Liver (tissue), 9 donors: ENCODE data around the gene GREB1L. TPM values are rescaled to one million over a fixed set of nuclear protein-coding genes. Genes with fewer than 3 reads are reported as not detected.

Experiments
- DNase-seq: peaks from one replicate; pipeline ENCODE4 v3.0.0-alpha.2; 2017; ENCODE audit warnings: low spot score
- H3K27ac ChIP-seq, 2 donors: one replicate each; pipeline ENCODE4 v1.7.0; 2013; ENCODE audit warnings: inconsistent platforms in 2 of 2, low read length in 2 of 2, control low read depth in 1 of 2, low read depth in 1 of 2, mild to moderate bottlenecking in 1 of 2
- H3K27me3 ChIP-seq, 4 donors: one replicate each; pipeline versions ENCODE4 v1.6.1 to v1.7.0; 2013; ENCODE audit warnings: low read length in 3 of 4, inconsistent platforms in 1 of 4, mild to moderate bottlenecking in 1 of 4, moderate library complexity in 1 of 4; ENCODE audit not compliant: control insufficient read depth in 4 of 4, insufficient read depth in 4 of 4
- H3K36me3 ChIP-seq, 4 donors: one replicate each; pipeline versions ENCODE4 v1.6.1 to v1.7.0; 2013; ENCODE audit warnings: low read length in 3 of 4, mild to moderate bottlenecking in 3 of 4, low read depth in 1 of 4, moderate library complexity in 1 of 4; ENCODE audit not compliant: control insufficient read depth in 4 of 4, insufficient read depth in 3 of 4
- H3K4me1 ChIP-seq, 4 donors: one replicate each; pipeline versions ENCODE4 v1.6.1 to v1.7.0; 2013; ENCODE audit warnings: low read length in 3 of 4, mild to moderate bottlenecking in 3 of 4, moderate library complexity in 1 of 4; ENCODE audit not compliant: control insufficient read depth in 4 of 4, insufficient read depth in 4 of 4
- H3K4me3 ChIP-seq, 3 donors: one replicate each; pipeline versions ENCODE4 v1.6.1 to v1.7.0; 2013; ENCODE audit warnings: low read length in 3 of 3, control low read depth in 1 of 3, low read depth in 1 of 3, mild to moderate bottlenecking in 1 of 3
- H3K9ac ChIP-seq, 2 donors: one replicate each; pipeline ENCODE4 v1.7.0; 2013; ENCODE audit warnings: low read length in 2 of 2, mild to moderate bottlenecking in 2 of 2, moderate library complexity in 2 of 2, control low read depth in 1 of 2, low read depth in 1 of 2
- H3K9me3 ChIP-seq, 4 donors: one replicate each; pipeline versions ENCODE4 v1.6.1 to v1.7.0; 2013; ENCODE audit warnings: low read length in 3 of 4; ENCODE audit not compliant: control insufficient read depth in 4 of 4
- EGR1 ChIP-seq, 2 donors: IDR thresholded peaks; 2 replicates each; pipeline ENCODE4 v1.6.1; 2016 to 2018; ENCODE audit warnings: antibody characterized with exemption in 2 of 2, low read depth in 2 of 2
- FOXA1 ChIP-seq: IDR thresholded peaks from 2 replicates; pipeline ENCODE4 v1.6.1; 2016; ENCODE audit warnings: antibody characterized with exemption
- FOXA2 ChIP-seq: IDR thresholded peaks from 2 replicates; pipeline ENCODE4 v1.6.1; 2016; ENCODE audit warnings: antibody characterized with exemption
- GABPA ChIP-seq, 2 donors: IDR thresholded peaks in 1 of 2; conservative IDR thresholded peaks in 1 of 2; 2 replicates each; pipeline ENCODE4 v1.6.1; 2016; ENCODE audit warnings: antibody characterized with exemption in 2 of 2, mild to moderate bottlenecking in 1 of 2, moderate library complexity in 1 of 2
- HNF4A ChIP-seq, 2 donors: conservative IDR thresholded peaks; 2 replicates each; pipeline ENCODE4 v1.6.1; 2016; ENCODE audit warnings: antibody characterized with exemption in 2 of 2, mild to moderate bottlenecking in 2 of 2
- JUND ChIP-seq, 2 donors: IDR thresholded peaks; 2 replicates each; pipeline ENCODE4 v1.6.1; 2016; ENCODE audit warnings: antibody characterized with exemption in 2 of 2
- NR2F2 ChIP-seq: IDR thresholded peaks from 2 replicates; pipeline ENCODE4 v1.6.1; 2016; ENCODE audit warnings: antibody characterized with exemption
- RAD21 ChIP-seq, 2 donors: IDR thresholded peaks; 2 replicates each; pipeline ENCODE4 v1.6.1; 2016; ENCODE audit warnings: antibody characterized with exemption in 2 of 2, mild to moderate bottlenecking in 2 of 2
- RXRA ChIP-seq, 2 donors: IDR thresholded peaks; 2 replicates each; pipeline ENCODE4 v1.6.1; 2017 to 2018; ENCODE audit warnings: antibody characterized with exemption in 2 of 2, mild to moderate bottlenecking in 1 of 2
- SP1 ChIP-seq: IDR thresholded peaks from 2 replicates; pipeline ENCODE4 v1.6.1; 2018; ENCODE audit warnings: antibody characterized with exemption, mild to moderate bottlenecking
- TAF1 ChIP-seq: conservative IDR thresholded peaks from 2 replicates; pipeline ENCODE4 v1.6.1; 2016; ENCODE audit warnings: antibody characterized with exemption, mild to moderate bottlenecking
- YY1 ChIP-seq: IDR thresholded peaks from 2 replicates; pipeline ENCODE4 v1.6.1; 2016; ENCODE audit warnings: antibody characterized with exemption, mild to moderate bottlenecking
- WGBS: extraction: QIAGEN DNeasy Blood & Tissue Kit; methylation state at CpG from one replicate; pipeline ENCODE4 v1.1.7; 2013; 5-methylcytosine and 5-hydroxymethylcytosine counted together
- polyA plus RNA-seq, 2 donors: library from polyadenylated mRNA; stranded (reverse) in 1 of 2; unstranded in 1 of 2; fragments of 200-250 nt in 1 of 2; fragments of >200 nt in 1 of 2; fragmentation: Nextera tagmentation in 1 of 2; extraction: Ambion mirVana in 1 of 2; gene quantifications; one replicate each; pipeline versions ENCODE4 v1.2.1 to v1.2.3, GENCODE V29; 2013 to 2015
- total RNA-seq, 2 donors: library from RNA; depleted of rRNA; stranded (reverse); fragments of >200 nt; gene quantifications; one replicate each; pipeline ENCODE4 v1.2.3, GENCODE V29; 2014
- TF ChIP-seq, protein P1 (sequence below): fragments of 150-350 bp; IDR thresholded peaks from 2 replicates; pipeline ENCODE4 v1.5.1; 2017; ENCODE audit warnings: improper control_type of control experiment, low read depth, low read length; ENCODE audit not compliant: missing input control
- TF ChIP-seq, protein P2 (sequence below): IDR thresholded peaks from 2 replicates; pipeline ENCODE4 v1.6.1; 2016; ENCODE audit warnings: antibody characterized with exemption, mild to moderate bottlenecking
- TF ChIP-seq, protein P3 (sequence below): IDR thresholded peaks from 2 replicates; pipeline ENCODE4 v1.6.1; 2016; ENCODE audit warnings: antibody characterized with exemption
- TF ChIP-seq, protein P4 (sequence below): IDR thresholded peaks from 2 replicates; pipeline ENCODE4 v1.6.1; 2016; ENCODE audit warnings: antibody characterized with exemption
- TF ChIP-seq, protein P5 (sequence below): IDR thresholded peaks from 2 replicates; pipeline ENCODE4 v1.6.1; 2016; ENCODE audit warnings: antibody characterized with exemption
- donor health status: healthy.
- donor health status: healthy.
- donor health status: healthy.
- donor health status: healthy.
- donor health status: healthy.

Gene GREB1L
- total and polyA plus RNA-seq, 4 donors: 1.2 to 13.1 (median 3.0) TPM

DNA sequence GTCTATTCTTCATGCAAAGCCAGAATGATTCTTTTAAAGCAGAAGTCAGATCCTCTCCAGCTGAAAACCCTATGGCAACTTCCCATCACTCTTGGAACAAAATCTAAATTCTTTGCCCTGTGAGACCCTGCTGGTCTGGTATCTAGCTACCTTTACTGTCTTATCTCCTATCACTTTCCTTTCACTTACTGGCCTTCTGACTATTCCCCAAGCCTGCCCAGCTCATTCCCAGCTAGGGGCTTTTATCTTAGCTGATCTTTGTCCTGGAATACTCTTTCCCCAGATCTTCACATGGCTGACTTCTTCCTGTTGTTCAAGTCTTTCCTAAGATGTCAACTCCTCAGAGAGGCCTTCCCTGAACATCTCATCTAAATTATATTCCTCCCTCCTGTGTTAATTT lies 63.6 kb downstream of the GREB1L start:
- Histone ChIP-seq H3K4me1 (no peaks in the 10 kb centered on the region), H3K27me3 (no peaks in the 10 kb centered on the region), H3K36me3 (no peaks in the 10 kb centered on the region), H3K9me3 (no peaks in the 10 kb centered on the region), H3K27ac (no peak overlapping the region), H3K4me3 (no peak overlapping the region), H3K9ac (no peak overlapping the region)
- TF ChIP-seq, protein P1, sequence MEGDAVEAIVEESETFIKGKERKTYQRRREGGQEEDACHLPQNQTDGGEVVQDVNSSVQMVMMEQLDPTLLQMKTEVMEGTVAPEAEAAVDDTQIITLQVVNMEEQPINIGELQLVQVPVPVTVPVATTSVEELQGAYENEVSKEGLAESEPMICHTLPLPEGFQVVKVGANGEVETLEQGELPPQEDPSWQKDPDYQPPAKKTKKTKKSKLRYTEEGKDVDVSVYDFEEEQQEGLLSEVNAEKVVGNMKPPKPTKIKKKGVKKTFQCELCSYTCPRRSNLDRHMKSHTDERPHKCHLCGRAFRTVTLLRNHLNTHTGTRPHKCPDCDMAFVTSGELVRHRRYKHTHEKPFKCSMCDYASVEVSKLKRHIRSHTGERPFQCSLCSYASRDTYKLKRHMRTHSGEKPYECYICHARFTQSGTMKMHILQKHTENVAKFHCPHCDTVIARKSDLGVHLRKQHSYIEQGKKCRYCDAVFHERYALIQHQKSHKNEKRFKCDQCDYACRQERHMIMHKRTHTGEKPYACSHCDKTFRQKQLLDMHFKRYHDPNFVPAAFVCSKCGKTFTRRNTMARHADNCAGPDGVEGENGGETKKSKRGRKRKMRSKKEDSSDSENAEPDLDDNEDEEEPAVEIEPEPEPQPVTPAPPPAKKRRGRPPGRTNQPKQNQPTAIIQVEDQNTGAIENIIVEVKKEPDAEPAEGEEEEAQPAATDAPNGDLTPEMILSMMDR: no peak
- no peak for TF ChIP-seq GABPA (IDR thresholded peaks at IDR 0.05 in 1 of 2, conservative IDR thresholded peaks at IDR 0.05 in 1 of 2)
- no peak for TF ChIP-seq TAF1
- no peak for TF ChIP-seq FOXA1
- TF ChIP-seq SP1: no peak
- no peak for TF ChIP-seq NR2F2
- TF ChIP-seq, protein P2, sequence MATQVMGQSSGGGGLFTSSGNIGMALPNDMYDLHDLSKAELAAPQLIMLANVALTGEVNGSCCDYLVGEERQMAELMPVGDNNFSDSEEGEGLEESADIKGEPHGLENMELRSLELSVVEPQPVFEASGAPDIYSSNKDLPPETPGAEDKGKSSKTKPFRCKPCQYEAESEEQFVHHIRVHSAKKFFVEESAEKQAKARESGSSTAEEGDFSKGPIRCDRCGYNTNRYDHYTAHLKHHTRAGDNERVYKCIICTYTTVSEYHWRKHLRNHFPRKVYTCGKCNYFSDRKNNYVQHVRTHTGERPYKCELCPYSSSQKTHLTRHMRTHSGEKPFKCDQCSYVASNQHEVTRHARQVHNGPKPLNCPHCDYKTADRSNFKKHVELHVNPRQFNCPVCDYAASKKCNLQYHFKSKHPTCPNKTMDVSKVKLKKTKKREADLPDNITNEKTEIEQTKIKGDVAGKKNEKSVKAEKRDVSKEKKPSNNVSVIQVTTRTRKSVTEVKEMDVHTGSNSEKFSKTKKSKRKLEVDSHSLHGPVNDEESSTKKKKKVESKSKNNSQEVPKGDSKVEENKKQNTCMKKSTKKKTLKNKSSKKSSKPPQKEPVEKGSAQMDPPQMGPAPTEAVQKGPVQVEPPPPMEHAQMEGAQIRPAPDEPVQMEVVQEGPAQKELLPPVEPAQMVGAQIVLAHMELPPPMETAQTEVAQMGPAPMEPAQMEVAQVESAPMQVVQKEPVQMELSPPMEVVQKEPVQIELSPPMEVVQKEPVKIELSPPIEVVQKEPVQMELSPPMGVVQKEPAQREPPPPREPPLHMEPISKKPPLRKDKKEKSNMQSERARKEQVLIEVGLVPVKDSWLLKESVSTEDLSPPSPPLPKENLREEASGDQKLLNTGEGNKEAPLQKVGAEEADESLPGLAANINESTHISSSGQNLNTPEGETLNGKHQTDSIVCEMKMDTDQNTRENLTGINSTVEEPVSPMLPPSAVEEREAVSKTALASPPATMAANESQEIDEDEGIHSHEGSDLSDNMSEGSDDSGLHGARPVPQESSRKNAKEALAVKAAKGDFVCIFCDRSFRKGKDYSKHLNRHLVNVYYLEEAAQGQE: no peak
- TF ChIP-seq EGR1 (IDR thresholded peaks at IDR 0.05; ENCODE audit: low read depth in 2 of 2): no peak
- TF ChIP-seq, protein P3, sequence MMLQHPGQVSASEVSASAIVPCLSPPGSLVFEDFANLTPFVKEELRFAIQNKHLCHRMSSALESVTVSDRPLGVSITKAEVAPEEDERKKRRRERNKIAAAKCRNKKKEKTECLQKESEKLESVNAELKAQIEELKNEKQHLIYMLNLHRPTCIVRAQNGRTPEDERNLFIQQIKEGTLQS: no peak
- TF ChIP-seq, protein P4, sequence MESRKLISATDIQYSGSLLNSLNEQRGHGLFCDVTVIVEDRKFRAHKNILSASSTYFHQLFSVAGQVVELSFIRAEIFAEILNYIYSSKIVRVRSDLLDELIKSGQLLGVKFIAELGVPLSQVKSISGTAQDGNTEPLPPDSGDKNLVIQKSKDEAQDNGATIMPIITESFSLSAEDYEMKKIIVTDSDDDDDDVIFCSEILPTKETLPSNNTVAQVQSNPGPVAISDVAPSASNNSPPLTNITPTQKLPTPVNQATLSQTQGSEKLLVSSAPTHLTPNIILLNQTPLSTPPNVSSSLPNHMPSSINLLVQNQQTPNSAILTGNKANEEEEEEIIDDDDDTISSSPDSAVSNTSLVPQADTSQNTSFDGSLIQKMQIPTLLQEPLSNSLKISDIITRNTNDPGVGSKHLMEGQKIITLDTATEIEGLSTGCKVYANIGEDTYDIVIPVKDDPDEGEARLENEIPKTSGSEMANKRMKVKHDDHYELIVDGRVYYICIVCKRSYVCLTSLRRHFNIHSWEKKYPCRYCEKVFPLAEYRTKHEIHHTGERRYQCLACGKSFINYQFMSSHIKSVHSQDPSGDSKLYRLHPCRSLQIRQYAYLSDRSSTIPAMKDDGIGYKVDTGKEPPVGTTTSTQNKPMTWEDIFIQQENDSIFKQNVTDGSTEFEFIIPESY: no peak
- no peak for TF ChIP-seq RXRA (IDR thresholded peaks at IDR 0.05)
- TF ChIP-seq HNF4A (conservative IDR thresholded peaks at IDR 0.05): no peak
- TF ChIP-seq JUND (IDR thresholded peaks at IDR 0.05): no peak
- no peak for TF ChIP-seq YY1
- TF ChIP-seq RAD21 (IDR thresholded peaks at IDR 0.05): no peak
- TF ChIP-seq, protein P5, sequence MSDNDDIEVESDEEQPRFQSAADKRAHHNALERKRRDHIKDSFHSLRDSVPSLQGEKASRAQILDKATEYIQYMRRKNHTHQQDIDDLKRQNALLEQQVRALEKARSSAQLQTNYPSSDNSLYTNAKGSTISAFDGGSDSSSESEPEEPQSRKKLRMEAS: no peak
- no peak for DNase-seq

DNA sequence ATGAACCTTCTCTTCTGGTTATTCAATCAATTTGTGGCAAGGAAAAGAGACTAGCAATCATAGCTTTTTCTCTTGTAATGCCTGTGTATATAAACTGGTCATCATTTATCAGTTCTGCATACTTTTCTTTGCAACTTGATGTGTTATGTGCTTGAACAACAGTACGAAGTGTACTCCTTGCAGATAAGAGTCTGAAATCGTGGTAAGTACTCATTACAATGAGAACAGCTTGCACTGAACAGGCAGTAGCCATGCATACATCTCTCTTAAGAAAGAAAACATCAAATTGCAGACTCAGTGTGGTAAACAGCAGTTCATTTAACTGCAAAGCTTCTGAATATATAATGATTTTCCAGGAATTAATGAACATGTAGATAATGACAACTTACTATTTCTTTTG lies 64.3 kb downstream of the GREB1L start:
- WGBS: 68% methylated on average over 2 of the region's 2 CpGs
- Histone ChIP-seq H3K4me3 (no peak overlapping the region), H3K4me1 (no peaks in the 10 kb centered on the region), H3K27ac (no peak overlapping the region), H3K27me3 (no peaks in the 10 kb centered on the region), H3K9me3 (no peaks in the 10 kb centered on the region), H3K9ac (no peak overlapping the region), H3K36me3 (no peaks in the 10 kb centered on the region)
- TF ChIP-seq FOXA2: no peak
- TF ChIP-seq RXRA (IDR thresholded peaks at IDR 0.05): no peak
- no peak for TF ChIP-seq EGR1 (IDR thresholded peaks at IDR 0.05; ENCODE audit: low read depth in 2 of 2)
- TF ChIP-seq, protein P1: no peak
- TF ChIP-seq, protein P4: no peak
- TF ChIP-seq, protein P3: no peak
- no peak for TF ChIP-seq NR2F2
- TF ChIP-seq JUND (IDR thresholded peaks at IDR 0.05): no peak
- TF ChIP-seq SP1: no peak
- DNase-seq: no peak
